HEK293 (cell line): Measurements from ENCODE around the gene CORO7.

Experiments used
- CTCF ChIA-PET: fragments of 350-600 bp; formaldehyde crosslinking; extraction: SDS; loops from one replicate; lab custom pipeline; 2021; ENCODE audit warnings: antibody characterized with exemption; lab: Yijun Ruan, JAX
- POLR2A ChIA-PET: fragments of 300-600 bp; formaldehyde crosslinking; extraction: SDS; loops from one replicate; lab custom pipeline; 2020; ENCODE audit warnings: antibody characterized with exemption, inconsistent platforms; lab: Yijun Ruan, JAX
- H3K27ac ChIP-seq: fragments of 200-500 bp; sonication (Bioruptor generic); 2 replicates; pipeline ENCODE4 v1.5.1; 2014; ENCODE audit warnings: low read depth, low read length, control low read depth, inconsistent platforms; ENCODE audit errors: extremely low read depth
- H3K36me3 ChIP-seq, 2 experiments: fragments of 200-500 bp in 1 of 2; sonication (Bioruptor generic) in 1 of 2; 1 replicate in 1 of 2; 2 replicates in 1 of 2; pipeline ENCODE4 v1.5.1; 2014 to 2017; ENCODE audit warnings: inconsistent platforms in 2 of 2, low read length in 2 of 2; ENCODE audit not compliant: control insufficient read depth in 2 of 2, insufficient read depth in 1 of 2
- H3K4me1 ChIP-seq: fragments of 200-500 bp; sonication (Bioruptor generic); 2 replicates; pipeline ENCODE4 v1.5.1; 2014; ENCODE audit warnings: mild to moderate bottlenecking, low read length, inconsistent platforms; ENCODE audit not compliant: control insufficient read depth, insufficient read depth
- H3K4me3 ChIP-seq: 2 replicates; pipeline ENCODE4 v1.5.1; 2011; ENCODE audit warnings: low read depth, mild to moderate bottlenecking, control low read depth, low read length, moderate library complexity
- H3K9me3 ChIP-seq: fragments of 200-500 bp; sonication (Bioruptor generic); 2 replicates; pipeline ENCODE4 v1.5.1; 2014; ENCODE audit warnings: low read depth, low read length, inconsistent platforms; ENCODE audit not compliant: control insufficient read depth, insufficient read depth
- INSM2 ChIP-seq: fragments of 450-650 bp; formaldehyde crosslinking; IDR thresholded peaks from 2 replicates; pipeline ENCODE4 v1.5.1; 2016; ENCODE audit warnings: missing biosample characterization, missing genetic modification characterization
- PRDM10 ChIP-seq: fragments of 450-650 bp; formaldehyde crosslinking; IDR thresholded peaks from 2 replicates; pipeline ENCODE4 v1.5.1; 2016; ENCODE audit warnings: missing biosample characterization, missing genetic modification characterization
- SETDB1 ChIP-seq: IDR thresholded peaks from one replicate; pipeline ENCODE4 v1.6.1; 2017; ENCODE audit warnings: mild to moderate bottlenecking, low read length, moderate library complexity, mixed read lengths; ENCODE audit not compliant: insufficient read length
- YY1 ChIP-seq: fragments of 450-650 bp; formaldehyde crosslinking; IDR thresholded peaks from 2 replicates; pipeline ENCODE4 v1.5.1; 2018; ENCODE audit warnings: missing biosample characterization, missing genetic modification characterization
- ZBTB48 ChIP-seq: fragments of 450-650 bp; formaldehyde crosslinking; IDR thresholded peaks from 2 replicates; pipeline ENCODE4 v1.5.1; 2016; ENCODE audit warnings: missing biosample characterization, missing genetic modification characterization
- ZEB2 ChIP-seq: fragments of 450-650 bp; formaldehyde crosslinking; IDR thresholded peaks from 2 replicates; pipeline ENCODE4 v1.5.1; 2016; ENCODE audit warnings: missing biosample characterization, missing genetic modification characterization
- ZNF214 ChIP-seq: fragments of 450-650 bp; formaldehyde crosslinking; IDR thresholded peaks from 2 replicates; pipeline ENCODE4 v1.5.1; 2017; ENCODE audit warnings: missing biosample characterization, mild to moderate bottlenecking, missing genetic modification characterization, borderline replicate concordance
- ZNF239 ChIP-seq: fragments of 450-650 bp; formaldehyde crosslinking; IDR thresholded peaks from 2 replicates; pipeline ENCODE4 v1.5.1; 2016; ENCODE audit warnings: missing biosample characterization, missing genetic modification characterization
- ZNF266 ChIP-seq: fragments of 450-650 bp; formaldehyde crosslinking; IDR thresholded peaks from 2 replicates; pipeline ENCODE4 v1.5.1; 2016; ENCODE audit warnings: missing biosample characterization, missing genetic modification characterization, low read depth
- ZNF544 ChIP-seq: fragments of 450-650 bp; formaldehyde crosslinking; IDR thresholded peaks from 2 replicates; pipeline ENCODE4 v1.5.0; 2017; ENCODE audit warnings: missing biosample characterization, missing genetic modification characterization
- ZNF558 ChIP-seq: fragments of 450-650 bp; formaldehyde crosslinking; IDR thresholded peaks from 2 replicates; pipeline ENCODE4 v1.5.1; 2016; ENCODE audit warnings: missing biosample characterization, missing genetic modification characterization
- ZNF560 ChIP-seq: fragments of 450-650 bp; formaldehyde crosslinking; IDR thresholded peaks from 2 replicates; pipeline ENCODE4 v1.5.1; 2017; ENCODE audit warnings: missing biosample characterization, missing genetic modification characterization, borderline replicate concordance
- ZNF585B ChIP-seq: fragments of 450-650 bp; formaldehyde crosslinking; IDR thresholded peaks from 2 replicates; pipeline ENCODE4 v1.5.1; 2016; ENCODE audit warnings: missing biosample characterization, missing genetic modification characterization
- ZNF600 ChIP-seq: fragments of 450-650 bp; formaldehyde crosslinking; IDR thresholded peaks from 2 replicates; pipeline ENCODE4 v1.5.1; 2016; ENCODE audit warnings: missing biosample characterization, missing genetic modification characterization
- ZNF692 ChIP-seq: fragments of 450-650 bp; formaldehyde crosslinking; IDR thresholded peaks from 2 replicates; pipeline ENCODE4 v1.5.1; 2016; ENCODE audit warnings: missing biosample characterization, missing genetic modification characterization
- ZXDB ChIP-seq: fragments of 450-650 bp; formaldehyde crosslinking; IDR thresholded peaks from 2 replicates; pipeline ENCODE4 v1.5.1; 2016; ENCODE audit warnings: missing biosample characterization, missing genetic modification characterization
- TF ChIP-seq, protein P1 (sequence below): fragments of 450-650 bp; formaldehyde crosslinking; IDR thresholded peaks from 2 replicates; pipeline ENCODE4 v1.5.1; 2016; ENCODE audit warnings: missing biosample characterization, missing genetic modification characterization
- TF ChIP-seq, protein P2 (sequence below): fragments of 450-650 bp; formaldehyde crosslinking; IDR thresholded peaks from 2 replicates; pipeline ENCODE4 v1.5.1; 2017; ENCODE audit warnings: missing biosample characterization, missing genetic modification characterization
- TF ChIP-seq, protein P3 (sequence below): fragments of 450-650 bp; formaldehyde crosslinking; IDR thresholded peaks from 2 replicates; pipeline ENCODE4 v1.5.1; 2016; ENCODE audit warnings: missing biosample characterization, missing genetic modification characterization

The CORO7 gene

DNA sequence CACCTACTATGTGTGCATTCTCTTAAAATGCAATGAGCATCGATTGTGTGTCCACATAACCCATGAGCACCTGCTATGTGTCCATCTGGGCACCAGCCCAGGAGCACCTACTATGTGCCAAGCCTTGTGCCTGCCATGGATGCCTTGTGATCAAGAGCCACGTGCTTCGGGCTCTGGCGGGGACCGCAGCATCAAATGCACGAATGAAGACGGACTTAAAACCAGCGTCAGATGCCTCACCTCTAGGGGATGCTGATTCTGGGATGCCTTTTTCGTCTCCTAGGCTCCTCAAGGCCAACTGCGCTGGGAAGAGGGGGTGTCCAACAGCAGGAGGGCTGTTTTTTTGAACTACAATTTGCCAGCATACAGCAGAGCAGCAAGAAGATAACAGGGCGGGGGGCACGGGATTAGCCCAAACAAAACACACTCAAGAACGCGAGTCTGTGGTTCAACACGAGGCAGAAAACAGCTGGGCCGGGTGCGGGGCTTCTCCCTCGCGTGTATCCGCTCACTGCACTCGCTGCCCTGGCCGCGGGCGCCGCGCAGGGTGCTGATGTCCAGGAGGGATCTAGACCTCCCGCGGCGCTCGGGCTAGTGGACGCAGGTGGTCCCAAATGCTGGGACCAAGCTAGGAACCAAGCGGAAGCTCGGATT, 101.7 kb downstream of the CORO7 start:
- Histone ChIP-seq H3K27ac (no peak overlapping the region; the same call in 1 of the 2 replicates), H3K36me3 (no peaks in the 10 kb centered on the region), H3K4me3 (peak overlapping the region; percentile 52), H3K9me3 (no peaks in the 10 kb centered on the region), H3K4me1 (peaks cover 4% of the 10 kb centered on the region; the same call in 1 of the 2 replicates)
- ChIA-PET CTCF (interaction anchor here (0.5 to 1.4 kb wide), 4 partner anchors 48 to 335 kb away, joined by 3 to 6 read pairs (median 4); partner anchors contain the start of gene VASN), POLR2A (interaction anchor here (0.8 to 2.3 kb wide), 2 partner anchors 41 to 104 kb away, joined by 3 to 11 read pairs; partner anchors contain the start of gene TFAP4)
- TF ChIP-seq PRDM10 (tag by site-specific recombination) (peak; percentile 39; the same call in 1 of the 2 replicates), ZNF600 (peak; percentile 84), YY1 (tag by site-specific recombination) (no peak), ZNF239 (no peak), ZBTB48 (tag by site-specific recombination) (peak; percentile 54; the same call in 1 of the 2 replicates), ZNF544 (tag by site-specific recombination) (no peak), ZEB2 (tag by site-specific recombination) (peak; percentile 69; the same call in 1 of the 2 replicates), ZNF692 (tag by site-specific recombination) (peak; percentile 93), ZNF266 (tag by site-specific recombination) (no peak), ZNF558 (tag by site-specific recombination) (no peak), ZNF214 (tag by site-specific recombination) (no peak), ZNF585B (no peak), ZNF560 (no peak), ZXDB (no peak), SETDB1 (no peak), INSM2 (tag by site-specific recombination) (no peak)
- TF ChIP-seq, protein P1, sequence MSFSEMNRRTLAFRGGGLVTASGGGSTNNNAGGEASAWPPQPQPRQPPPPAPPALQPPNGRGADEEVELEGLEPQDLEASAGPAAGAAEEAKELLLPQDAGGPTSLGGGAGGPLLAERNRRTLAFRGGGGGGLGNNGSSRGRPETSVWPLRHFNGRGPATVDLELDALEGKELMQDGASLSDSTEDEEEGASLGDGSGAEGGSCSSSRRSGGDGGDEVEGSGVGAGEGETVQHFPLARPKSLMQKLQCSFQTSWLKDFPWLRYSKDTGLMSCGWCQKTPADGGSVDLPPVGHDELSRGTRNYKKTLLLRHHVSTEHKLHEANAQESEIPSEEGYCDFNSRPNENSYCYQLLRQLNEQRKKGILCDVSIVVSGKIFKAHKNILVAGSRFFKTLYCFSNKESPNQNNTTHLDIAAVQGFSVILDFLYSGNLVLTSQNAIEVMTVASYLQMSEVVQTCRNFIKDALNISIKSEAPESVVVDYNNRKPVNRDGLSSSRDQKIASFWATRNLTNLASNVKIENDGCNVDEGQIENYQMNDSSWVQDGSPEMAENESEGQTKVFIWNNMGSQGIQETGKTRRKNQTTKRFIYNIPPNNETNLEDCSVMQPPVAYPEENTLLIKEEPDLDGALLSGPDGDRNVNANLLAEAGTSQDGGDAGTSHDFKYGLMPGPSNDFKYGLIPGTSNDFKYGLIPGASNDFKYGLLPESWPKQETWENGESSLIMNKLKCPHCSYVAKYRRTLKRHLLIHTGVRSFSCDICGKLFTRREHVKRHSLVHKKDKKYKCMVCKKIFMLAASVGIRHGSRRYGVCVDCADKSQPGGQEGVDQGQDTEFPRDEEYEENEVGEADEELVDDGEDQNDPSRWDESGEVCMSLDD (tag by site-specific recombination) = no peak; the same call in 1 of the 2 replicates
- TF ChIP-seq, protein P2, sequence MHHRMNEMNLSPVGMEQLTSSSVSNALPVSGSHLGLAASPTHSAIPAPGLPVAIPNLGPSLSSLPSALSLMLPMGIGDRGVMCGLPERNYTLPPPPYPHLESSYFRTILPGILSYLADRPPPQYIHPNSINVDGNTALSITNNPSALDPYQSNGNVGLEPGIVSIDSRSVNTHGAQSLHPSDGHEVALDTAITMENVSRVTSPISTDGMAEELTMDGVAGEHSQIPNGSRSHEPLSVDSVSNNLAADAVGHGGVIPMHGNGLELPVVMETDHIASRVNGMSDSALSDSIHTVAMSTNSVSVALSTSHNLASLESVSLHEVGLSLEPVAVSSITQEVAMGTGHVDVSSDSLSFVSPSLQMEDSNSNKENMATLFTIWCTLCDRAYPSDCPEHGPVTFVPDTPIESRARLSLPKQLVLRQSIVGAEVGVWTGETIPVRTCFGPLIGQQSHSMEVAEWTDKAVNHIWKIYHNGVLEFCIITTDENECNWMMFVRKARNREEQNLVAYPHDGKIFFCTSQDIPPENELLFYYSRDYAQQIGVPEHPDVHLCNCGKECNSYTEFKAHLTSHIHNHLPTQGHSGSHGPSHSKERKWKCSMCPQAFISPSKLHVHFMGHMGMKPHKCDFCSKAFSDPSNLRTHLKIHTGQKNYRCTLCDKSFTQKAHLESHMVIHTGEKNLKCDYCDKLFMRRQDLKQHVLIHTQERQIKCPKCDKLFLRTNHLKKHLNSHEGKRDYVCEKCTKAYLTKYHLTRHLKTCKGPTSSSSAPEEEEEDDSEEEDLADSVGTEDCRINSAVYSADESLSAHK (tag by site-specific recombination) = no peak
- TF ChIP-seq, protein P3, sequence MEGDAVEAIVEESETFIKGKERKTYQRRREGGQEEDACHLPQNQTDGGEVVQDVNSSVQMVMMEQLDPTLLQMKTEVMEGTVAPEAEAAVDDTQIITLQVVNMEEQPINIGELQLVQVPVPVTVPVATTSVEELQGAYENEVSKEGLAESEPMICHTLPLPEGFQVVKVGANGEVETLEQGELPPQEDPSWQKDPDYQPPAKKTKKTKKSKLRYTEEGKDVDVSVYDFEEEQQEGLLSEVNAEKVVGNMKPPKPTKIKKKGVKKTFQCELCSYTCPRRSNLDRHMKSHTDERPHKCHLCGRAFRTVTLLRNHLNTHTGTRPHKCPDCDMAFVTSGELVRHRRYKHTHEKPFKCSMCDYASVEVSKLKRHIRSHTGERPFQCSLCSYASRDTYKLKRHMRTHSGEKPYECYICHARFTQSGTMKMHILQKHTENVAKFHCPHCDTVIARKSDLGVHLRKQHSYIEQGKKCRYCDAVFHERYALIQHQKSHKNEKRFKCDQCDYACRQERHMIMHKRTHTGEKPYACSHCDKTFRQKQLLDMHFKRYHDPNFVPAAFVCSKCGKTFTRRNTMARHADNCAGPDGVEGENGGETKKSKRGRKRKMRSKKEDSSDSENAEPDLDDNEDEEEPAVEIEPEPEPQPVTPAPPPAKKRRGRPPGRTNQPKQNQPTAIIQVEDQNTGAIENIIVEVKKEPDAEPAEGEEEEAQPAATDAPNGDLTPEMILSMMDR (tag by site-specific recombination) = peak; percentile 23; the same call in 1 of the 2 replicates
